Keratinocyte (primary cell): Measurements from ENCODE around the gene CEP120. TPM values are rescaled to one million over a fixed set of nuclear protein-coding genes. Genes with fewer than 3 reads are reported as not detected.
"Not testable (repeated sequence)": the region's sequence is repeated elsewhere in the genome, so short reads cannot be mapped to it uniquely, and the experiment has no call there.

ENCODE experiments used
- DNase-seq: peaks from one replicate; pipeline ENCODE4 v3.0.0-alpha.2; 2011; ENCODE audit warnings: low read depth, missing footprints, low spot score
- FAIRE-seq: peaks from 2 replicates; lab custom pipeline; 2011; peaks lifted over from hg19 to GRCh38; lab: Jason Lieb, UNC
- H2AFZ ChIP-seq: 2 replicates; pipeline ENCODE4 v1.6.0; 2012; ENCODE audit warnings: low read length, control low read depth, inconsistent platforms; ENCODE audit not compliant: control insufficient read depth
- H3K27ac ChIP-seq: 2 replicates; pipeline ENCODE4 v1.5.1; 2011; ENCODE audit warnings: low read length; ENCODE audit not compliant: control insufficient read depth, insufficient read depth
- H3K27me3 ChIP-seq: 3 replicates; pipeline ENCODE4 v1.6.0; 2011; ENCODE audit warnings: low read length; ENCODE audit not compliant: control insufficient read depth, insufficient read depth; ENCODE audit errors: extremely low read depth
- H3K36me3 ChIP-seq, 2 experiments: 2 replicates in 1 of 2; 3 replicates in 1 of 2; pipeline ENCODE4 v1.5.1; 2011; ENCODE audit warnings: low read length in 2 of 2, mild to moderate bottlenecking in 1 of 2; ENCODE audit not compliant: control insufficient read depth in 2 of 2, insufficient read depth in 2 of 2; ENCODE audit errors: extremely low read depth in 1 of 2
- H3K4me1 ChIP-seq: 3 replicates; pipeline ENCODE4 v1.5.1; 2011; ENCODE audit warnings: low read length; ENCODE audit not compliant: control insufficient read depth, insufficient read depth; ENCODE audit errors: extremely low read depth
- H3K4me2 ChIP-seq: 3 replicates; pipeline ENCODE4 v1.6.0; 2011; ENCODE audit warnings: low read depth, low read length; ENCODE audit not compliant: control insufficient read depth, insufficient read depth; ENCODE audit errors: extremely low read depth
- H3K4me3 ChIP-seq, 3 experiments: fragments of 200-600 bp in 1 of 3; sonication (generic) in 1 of 3; 2 replicates in 2 of 3; 3 replicates in 1 of 3; pipeline ENCODE4 v1.5.1; 2011 to 2016; ENCODE audit warnings: low read length in 3 of 3, mild to moderate bottlenecking in 3 of 3, control low read depth in 2 of 3, inconsistent platforms in 1 of 3, low read depth in 1 of 3, mixed read lengths in 1 of 3, mixed run types in 1 of 3, moderate library complexity in 1 of 3; ENCODE audit not compliant: control insufficient read depth in 2 of 3, insufficient read depth in 2 of 3; ENCODE audit errors: extremely low read depth in 1 of 3
- H3K79me2 ChIP-seq: 2 replicates; pipeline ENCODE4 v1.6.0; 2012; ENCODE audit warnings: low read length; ENCODE audit not compliant: control insufficient read depth, insufficient read depth
- H3K9ac ChIP-seq: 3 replicates; pipeline ENCODE4 v1.6.0; 2011; ENCODE audit warnings: low read length; ENCODE audit not compliant: control insufficient read depth, insufficient read depth; ENCODE audit errors: extremely low read depth
- H3K9me1 ChIP-seq: 3 replicates; pipeline ENCODE4 v1.6.0; 2011; ENCODE audit warnings: low read length; ENCODE audit not compliant: control insufficient read depth, insufficient read depth; ENCODE audit errors: extremely low read depth
- H3K9me3 ChIP-seq: 2 replicates; pipeline ENCODE4 v1.5.1; 2012; ENCODE audit warnings: low read depth, low read length; ENCODE audit not compliant: control insufficient read depth
- H4K20me1 ChIP-seq: 3 replicates; pipeline ENCODE4 v1.6.0; 2011; ENCODE audit warnings: low read length; ENCODE audit not compliant: control insufficient read depth, insufficient read depth; ENCODE audit errors: extremely low read depth
- EZH2 ChIP-seq: IDR thresholded peaks from one replicate; pipeline ENCODE4 v1.6.1; 2012; ENCODE audit warnings: inconsistent platforms, mild to moderate bottlenecking, low read length, moderate library complexity
- dilution Hi-C: fragments of 300-500 bp; cut with MboI; formaldehyde crosslinking; loops from one replicate; pipeline ENCODE4 v1.7.0; 2020; ENCODE audit warnings: low sequenced_read_pairs; ENCODE audit not compliant: extremely low pct_ligation_motif_present
- polyA plus RNA-seq, 5 experiments: library from polyadenylated mRNA; depleted of rRNA in 3 of 5; stranded (reverse) in 3 of 5; stranded (forward) in 1 of 5; unstranded in 1 of 5; fragments of >200 nt; gene quantifications; 1 replicate in 1 of 5; 2 replicates in 3 of 5; 3 replicates in 1 of 5; pipeline versions ENCODE4 v1.2.1 to v1.2.3, GENCODE V29; 2011 to 2012; ENCODE audit warnings: missing spikeins in 2 of 5, low read depth in 1 of 5, low replicate concordance in 1 of 5
- TF ChIP-seq, protein P1 (sequence below), 3 experiments: IDR thresholded peaks in 1 of 3; conservative IDR thresholded peaks in 1 of 3; optimal IDR thresholded peaks in 1 of 3; 2 replicates in 2 of 3; 3 replicates in 1 of 3; pipeline versions ENCODE3 to v1.5.1; 2011; ENCODE audit warnings: low read length in 3 of 3, mild to moderate bottlenecking in 3 of 3, moderate library complexity in 2 of 3, control low read depth in 1 of 3, inconsistent platforms in 1 of 3; ENCODE audit not compliant: insufficient read depth in 2 of 3; ENCODE audit errors: extremely low read depth in 1 of 3

Gene CEP120
- polyA plus RNA-seq, 1 donor (not counting 4 experiments of a cell fraction or from before 2014, with no cell fraction given): 11.7 TPM

DNA sequence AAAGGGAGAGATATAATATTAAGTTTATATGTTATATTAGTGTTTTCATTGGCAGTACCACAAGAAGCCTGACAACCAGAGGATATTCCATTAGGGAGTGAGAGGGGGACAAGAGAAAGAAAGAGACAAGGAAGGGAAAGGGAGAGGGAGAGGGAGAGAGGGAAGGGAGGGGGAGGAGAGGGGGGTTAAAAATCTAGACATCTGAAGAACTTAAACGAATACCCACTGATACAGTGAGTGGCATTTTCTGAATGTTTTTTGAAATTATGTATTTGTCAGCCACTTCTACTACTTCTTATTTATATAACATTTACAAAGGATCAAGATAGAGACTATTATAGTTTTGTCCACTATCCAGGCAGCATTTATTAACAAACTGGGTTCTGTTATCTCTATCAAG lies 11.6 kb upstream of the CEP120 start:
- H3K36me3 ChIP-seq: no peaks in the 10 kb centered on the region
- H3K27ac ChIP-seq: no peak overlapping the region
- dilution Hi-C loops: no loop called here
- no peak overlapping the region for H3K4me2 ChIP-seq
- FAIRE-seq (no peak), DNase-seq (no peak)
- H3K9me1 ChIP-seq: no peaks in the 10 kb centered on the region
- H3K4me1 ChIP-seq: peaks cover under 1% of the 10 kb centered on the region
- no peak overlapping the region for H2AFZ ChIP-seq
- no peaks in the 10 kb centered on the region for H4K20me1 ChIP-seq
- H3K9me3 ChIP-seq: no peaks in the 10 kb centered on the region
- no peak overlapping the region for H3K4me3 ChIP-seq
- TF ChIP-seq EZH2: no peak
- TF ChIP-seq, protein P1, sequence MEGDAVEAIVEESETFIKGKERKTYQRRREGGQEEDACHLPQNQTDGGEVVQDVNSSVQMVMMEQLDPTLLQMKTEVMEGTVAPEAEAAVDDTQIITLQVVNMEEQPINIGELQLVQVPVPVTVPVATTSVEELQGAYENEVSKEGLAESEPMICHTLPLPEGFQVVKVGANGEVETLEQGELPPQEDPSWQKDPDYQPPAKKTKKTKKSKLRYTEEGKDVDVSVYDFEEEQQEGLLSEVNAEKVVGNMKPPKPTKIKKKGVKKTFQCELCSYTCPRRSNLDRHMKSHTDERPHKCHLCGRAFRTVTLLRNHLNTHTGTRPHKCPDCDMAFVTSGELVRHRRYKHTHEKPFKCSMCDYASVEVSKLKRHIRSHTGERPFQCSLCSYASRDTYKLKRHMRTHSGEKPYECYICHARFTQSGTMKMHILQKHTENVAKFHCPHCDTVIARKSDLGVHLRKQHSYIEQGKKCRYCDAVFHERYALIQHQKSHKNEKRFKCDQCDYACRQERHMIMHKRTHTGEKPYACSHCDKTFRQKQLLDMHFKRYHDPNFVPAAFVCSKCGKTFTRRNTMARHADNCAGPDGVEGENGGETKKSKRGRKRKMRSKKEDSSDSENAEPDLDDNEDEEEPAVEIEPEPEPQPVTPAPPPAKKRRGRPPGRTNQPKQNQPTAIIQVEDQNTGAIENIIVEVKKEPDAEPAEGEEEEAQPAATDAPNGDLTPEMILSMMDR (optimal IDR thresholded peaks at IDR 0.05 in 1 of 3, IDR thresholded peaks at IDR 0.05 in 1 of 3, conservative IDR thresholded peaks at IDR 0.05 in 1 of 3; ENCODE audit: extremely low read depth in 1 of 3, insufficient read depth in 2 of 3, low read length in 3 of 3): no peak
- H3K27me3 ChIP-seq: no peaks in the 10 kb centered on the region
- no peaks in the 10 kb centered on the region for H3K79me2 ChIP-seq
- no peak overlapping the region for H3K9ac ChIP-seq

DNA sequence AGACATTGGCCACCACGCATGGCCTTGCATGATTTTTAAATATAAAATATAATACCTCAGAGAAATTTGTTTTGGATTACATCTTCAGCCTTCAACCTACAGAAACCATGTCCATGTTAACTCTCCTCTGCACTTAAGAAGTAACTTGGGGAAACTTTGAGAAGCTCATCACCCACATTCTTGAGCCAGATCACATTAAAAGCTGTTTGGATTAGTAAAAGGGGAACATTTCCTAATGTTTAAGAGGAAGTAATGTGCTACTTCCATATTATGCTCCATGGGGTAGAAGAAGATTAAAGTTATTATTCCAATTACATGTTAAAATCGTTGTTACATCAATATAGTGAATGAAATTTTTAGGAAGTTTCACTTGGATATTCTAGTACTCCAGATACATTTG lies 10.4 kb upstream of the CEP120 start:
- no peak overlapping the region for H2AFZ ChIP-seq
- FAIRE-seq (no peak), DNase-seq (no peak)
- H3K4me1 ChIP-seq: peaks cover 13% of the 10 kb centered on the region
- no peak overlapping the region for H3K4me3 ChIP-seq
- H3K36me3 ChIP-seq: no peaks in the 10 kb centered on the region
- H4K20me1 ChIP-seq: no peaks in the 10 kb centered on the region
- H3K4me2 ChIP-seq: no peak overlapping the region
- H3K9me1 ChIP-seq: no peaks in the 10 kb centered on the region
- no peak overlapping the region for H3K9ac ChIP-seq
- dilution Hi-C loops: no loop called here
- no peak overlapping the region for H3K27ac ChIP-seq
- TF ChIP-seq, protein P1 (optimal IDR thresholded peaks at IDR 0.05 in 1 of 3, IDR thresholded peaks at IDR 0.05 in 1 of 3, conservative IDR thresholded peaks at IDR 0.05 in 1 of 3; ENCODE audit: extremely low read depth in 1 of 3, insufficient read depth in 2 of 3, low read length in 3 of 3): no peak
- no peak for TF ChIP-seq EZH2
- H3K79me2 ChIP-seq: no peaks in the 10 kb centered on the region
- H3K27me3 ChIP-seq: no peaks in the 10 kb centered on the region
- H3K9me3 ChIP-seq: no peaks in the 10 kb centered on the region

DNA sequence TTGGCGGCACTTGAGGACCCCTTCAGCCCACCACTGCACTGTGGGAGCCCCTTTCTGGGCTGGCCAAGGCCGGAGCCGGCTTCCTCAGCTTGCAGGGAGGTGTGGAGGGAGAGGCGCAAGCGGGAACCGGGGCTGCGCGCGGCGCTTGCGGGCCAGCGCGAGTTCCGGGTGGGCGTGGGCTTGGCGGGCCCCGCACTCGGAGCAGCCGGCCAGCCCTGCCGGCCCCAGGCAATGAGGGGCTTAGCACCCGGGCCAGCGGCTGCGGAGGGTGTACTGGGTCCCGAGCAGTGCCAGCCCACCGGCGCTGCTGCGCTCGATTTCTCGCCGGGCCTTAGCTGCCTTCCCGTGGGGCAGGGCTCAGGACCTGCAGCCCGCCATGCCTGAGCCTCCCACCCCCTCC lies 7.2 kb upstream of the CEP120 start:
- H3K9me3 ChIP-seq, FAIRE-seq, H3K9me1 ChIP-seq, DNase-seq, H3K27me3 ChIP-seq, H2AFZ ChIP-seq, H3K79me2 ChIP-seq, H4K20me1 ChIP-seq, dilution Hi-C loops, H3K36me3 ChIP-seq: not testable (repeated sequence)
- peak overlapping the region in 1 of 3 experiments; percentile 9 for H3K4me3 ChIP-seq
- H3K4me2 ChIP-seq: peak overlapping the region; percentile 57
- H3K9ac ChIP-seq: peak overlapping the region; percentile 26
- peaks cover 14% of the 10 kb centered on the region for H3K4me1 ChIP-seq
- H3K27ac ChIP-seq: peak overlapping the region; percentile 79
